Measurements from ENCODE around the gene DDHD1.
"Not testable (repeated sequence)": the region's sequence is repeated elsewhere in the genome, so short reads cannot be mapped to it uniquely, and the experiment has no call there.

DDHD1 gene

DNA sequence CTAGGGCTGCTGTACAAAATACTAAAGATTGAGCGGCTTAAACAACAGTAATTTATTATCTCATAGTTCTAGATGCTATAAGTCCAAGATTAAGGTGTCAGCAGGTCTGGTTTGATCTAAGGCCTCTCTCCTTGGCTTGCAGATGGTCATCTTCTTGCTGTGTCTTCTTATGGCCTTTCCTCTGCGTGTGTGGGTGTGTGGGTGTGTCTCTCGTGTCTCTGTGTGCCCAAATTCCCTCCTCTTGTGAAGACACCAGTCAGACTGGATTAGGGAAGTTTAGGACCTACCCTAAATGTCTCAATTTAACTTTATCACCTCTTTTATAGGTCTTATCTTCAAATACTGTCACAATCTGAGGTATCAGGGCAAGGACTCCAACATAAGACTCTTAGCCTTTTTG is 28.3 kb downstream of the DDHD1 start:
- DNase-seq (ENCODE audit: low read depth): no peak
- TF ChIP-seq, protein P1, sequence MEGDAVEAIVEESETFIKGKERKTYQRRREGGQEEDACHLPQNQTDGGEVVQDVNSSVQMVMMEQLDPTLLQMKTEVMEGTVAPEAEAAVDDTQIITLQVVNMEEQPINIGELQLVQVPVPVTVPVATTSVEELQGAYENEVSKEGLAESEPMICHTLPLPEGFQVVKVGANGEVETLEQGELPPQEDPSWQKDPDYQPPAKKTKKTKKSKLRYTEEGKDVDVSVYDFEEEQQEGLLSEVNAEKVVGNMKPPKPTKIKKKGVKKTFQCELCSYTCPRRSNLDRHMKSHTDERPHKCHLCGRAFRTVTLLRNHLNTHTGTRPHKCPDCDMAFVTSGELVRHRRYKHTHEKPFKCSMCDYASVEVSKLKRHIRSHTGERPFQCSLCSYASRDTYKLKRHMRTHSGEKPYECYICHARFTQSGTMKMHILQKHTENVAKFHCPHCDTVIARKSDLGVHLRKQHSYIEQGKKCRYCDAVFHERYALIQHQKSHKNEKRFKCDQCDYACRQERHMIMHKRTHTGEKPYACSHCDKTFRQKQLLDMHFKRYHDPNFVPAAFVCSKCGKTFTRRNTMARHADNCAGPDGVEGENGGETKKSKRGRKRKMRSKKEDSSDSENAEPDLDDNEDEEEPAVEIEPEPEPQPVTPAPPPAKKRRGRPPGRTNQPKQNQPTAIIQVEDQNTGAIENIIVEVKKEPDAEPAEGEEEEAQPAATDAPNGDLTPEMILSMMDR (conservative IDR thresholded peaks at IDR 0.05; ENCODE audit: low read depth, low read length): no peak
- no peak overlapping the region for H3K4me3 ChIP-seq (ENCODE audit: low read length)

DNA sequence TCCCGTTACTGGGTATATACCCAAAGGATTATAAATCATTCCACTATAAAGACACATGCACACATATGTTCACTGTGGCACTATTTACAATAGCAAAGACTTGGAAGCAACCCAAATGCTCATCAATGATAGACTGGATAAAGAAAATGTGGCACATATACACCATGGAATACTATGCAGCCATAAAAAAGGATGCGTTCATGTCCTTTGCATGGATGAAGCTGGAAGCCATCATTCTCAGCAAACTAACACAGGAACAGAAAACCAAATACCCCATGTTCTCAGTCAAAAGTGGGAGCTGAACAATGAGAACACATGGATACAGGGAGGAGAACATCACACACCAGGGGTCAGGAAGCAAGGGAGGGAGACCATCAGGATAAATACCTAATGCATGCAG is 31.7 kb downstream of the DDHD1 start:
- H3K4me3 ChIP-seq (ENCODE audit: low read length); DNase-seq (ENCODE audit: low read depth): not testable (repeated sequence)

DNA sequence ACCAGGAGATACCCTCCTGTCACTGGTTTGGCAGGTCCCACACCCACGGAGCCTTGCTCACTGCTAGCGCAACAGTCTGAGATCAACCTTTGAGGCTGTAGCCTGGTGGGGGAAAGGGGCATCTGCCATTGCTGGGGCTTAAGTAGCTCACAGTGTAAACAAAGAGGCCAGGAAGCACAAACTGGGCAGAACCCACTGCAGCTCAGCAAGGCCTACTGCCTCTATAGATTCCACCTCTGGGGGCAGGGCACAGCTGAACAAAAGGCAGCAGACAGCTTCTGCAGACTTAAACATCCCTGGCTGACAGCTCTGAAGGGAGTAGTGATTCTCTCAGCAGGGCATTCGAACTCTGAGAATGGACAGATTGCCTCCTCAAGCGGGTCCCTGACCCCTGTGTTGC is 35.6 kb downstream of the DDHD1 start:
- DNase-seq (ENCODE audit: low read depth): not testable (repeated sequence)

DNA sequence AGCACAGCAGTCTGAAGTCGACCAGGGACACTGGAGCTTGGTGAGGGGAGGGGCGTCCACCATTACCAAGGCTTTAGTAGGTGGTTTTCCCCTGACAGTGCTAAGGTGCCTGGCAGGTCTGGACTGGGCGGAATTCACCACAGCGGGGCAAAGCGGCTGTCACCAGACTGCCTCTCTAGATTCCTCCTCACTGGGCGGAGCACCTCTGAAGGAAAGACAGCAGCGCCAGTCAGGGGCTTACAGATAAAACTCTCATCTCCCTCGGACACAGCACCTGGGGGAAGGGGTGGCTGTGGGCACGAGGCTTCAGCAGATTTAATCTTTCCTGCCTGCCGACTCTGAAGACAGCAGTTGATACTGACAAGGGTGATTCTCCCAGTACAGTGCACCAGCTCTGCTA is 39.1 kb downstream of the DDHD1 start:
- no peak for DNase-seq (ENCODE audit: low read depth)
- TF ChIP-seq, protein P1 (conservative IDR thresholded peaks at IDR 0.05; ENCODE audit: low read depth, low read length): no peak

More for the DNA sequence above, 35.6 kb downstream of the DDHD1 start:
- not testable (repeated sequence) for H3K4me3 ChIP-seq (ENCODE audit: low read length)

GRCh38 chr14:53110096-53110495 is 43.0 kb downstream of the DDHD1 start:
- no peak for DNase-seq (ENCODE audit: low read depth)
- no peak overlapping the region for H3K4me3 ChIP-seq (ENCODE audit: low read length)
- TF ChIP-seq, protein P1 (conservative IDR thresholded peaks at IDR 0.05; ENCODE audit: low read depth, low read length): no peak

More for the DNA sequence above, 39.1 kb downstream of the DDHD1 start:
- H3K4me3 ChIP-seq (ENCODE audit: low read length): no peak overlapping the region

DNA sequence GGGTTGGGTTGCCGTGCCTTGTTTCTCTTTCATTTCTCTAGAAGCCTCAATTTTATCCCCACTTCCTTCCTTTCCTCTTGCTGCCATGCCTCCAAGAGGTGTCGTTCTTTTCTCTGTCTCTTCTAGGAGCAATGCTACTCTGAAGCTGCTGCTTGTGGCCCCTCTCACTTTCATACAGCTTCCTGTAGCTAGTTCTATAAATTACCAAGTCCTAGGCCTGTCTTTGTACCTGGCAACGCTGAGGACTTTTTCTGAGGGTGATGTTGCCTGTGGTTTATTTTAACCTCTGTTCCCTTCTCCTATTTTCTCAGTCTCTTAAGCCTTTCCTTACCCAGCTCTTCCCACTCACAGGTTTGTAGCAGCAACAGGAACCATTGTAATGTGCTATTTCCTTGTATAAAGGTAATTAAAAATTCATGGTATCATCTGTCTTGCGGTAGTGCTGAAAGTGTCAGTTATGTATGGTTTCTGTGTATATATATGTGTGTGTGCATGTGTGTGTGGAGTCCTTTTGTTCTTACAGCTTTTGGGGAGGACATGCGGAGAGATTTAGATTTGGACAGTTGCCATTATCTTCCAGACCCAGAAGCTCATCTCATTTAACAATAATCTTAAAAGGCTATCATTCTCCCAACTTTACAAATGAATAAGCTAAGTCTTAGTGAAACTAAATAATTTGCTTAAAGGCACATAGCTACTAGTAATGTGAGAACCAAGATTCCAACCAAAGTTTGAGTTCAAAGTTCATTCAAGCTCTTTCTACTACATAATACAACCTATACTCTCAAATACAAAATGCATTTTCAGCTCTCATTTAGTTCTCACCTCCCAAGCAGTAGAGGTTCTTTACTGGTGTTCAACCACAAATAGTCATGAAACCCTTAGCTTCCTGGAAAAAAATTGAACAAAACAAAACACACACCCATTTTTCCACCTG is 43.8 kb downstream of the DDHD1 start:
- TF ChIP-seq, protein P1 (conservative IDR thresholded peaks at IDR 0.05; ENCODE audit: low read depth, low read length): no peak
- no peak for DNase-seq (ENCODE audit: low read depth)
- no peak overlapping the region for H3K4me3 ChIP-seq (ENCODE audit: low read length)

GRCh38 chr14:53108292-53109104 is 44.6 kb downstream of the DDHD1 start:
- no peak overlapping the region for H3K4me3 ChIP-seq (ENCODE audit: low read length)
- DNase-seq (ENCODE audit: low read depth): no peak

More at GRCh38 chr14:53108292-53109104, 44.6 kb downstream of the DDHD1 start:
- TF ChIP-seq, protein P1 (conservative IDR thresholded peaks at IDR 0.05; ENCODE audit: low read depth, low read length): no peak

Data from retinal pigment epithelial cell (primary cell).